Mammary epithelial cell (primary cell): ENCODE results near the gene SLC25A25.

Source experiments
- EZH2 ChIP-seq: IDR thresholded peaks from 2 replicates; pipeline ENCODE4 v1.6.1; 2012; ENCODE audit warnings: low read length, inconsistent platforms, borderline replicate concordance
- TF ChIP-seq, protein P1 (sequence below), 2 donors: IDR thresholded peaks in 1 of 2; conservative IDR thresholded peaks in 1 of 2; 2 replicates each; pipeline ENCODE4 v1.5.1; 2011 to 2012; ENCODE audit warnings: inconsistent platforms in 2 of 2, low read length in 2 of 2, mild to moderate bottlenecking in 2 of 2, control low read depth in 1 of 2, low read depth in 1 of 2; ENCODE audit not compliant: insufficient read depth in 1 of 2; ENCODE audit errors: extremely low read depth in 1 of 2

DNA sequence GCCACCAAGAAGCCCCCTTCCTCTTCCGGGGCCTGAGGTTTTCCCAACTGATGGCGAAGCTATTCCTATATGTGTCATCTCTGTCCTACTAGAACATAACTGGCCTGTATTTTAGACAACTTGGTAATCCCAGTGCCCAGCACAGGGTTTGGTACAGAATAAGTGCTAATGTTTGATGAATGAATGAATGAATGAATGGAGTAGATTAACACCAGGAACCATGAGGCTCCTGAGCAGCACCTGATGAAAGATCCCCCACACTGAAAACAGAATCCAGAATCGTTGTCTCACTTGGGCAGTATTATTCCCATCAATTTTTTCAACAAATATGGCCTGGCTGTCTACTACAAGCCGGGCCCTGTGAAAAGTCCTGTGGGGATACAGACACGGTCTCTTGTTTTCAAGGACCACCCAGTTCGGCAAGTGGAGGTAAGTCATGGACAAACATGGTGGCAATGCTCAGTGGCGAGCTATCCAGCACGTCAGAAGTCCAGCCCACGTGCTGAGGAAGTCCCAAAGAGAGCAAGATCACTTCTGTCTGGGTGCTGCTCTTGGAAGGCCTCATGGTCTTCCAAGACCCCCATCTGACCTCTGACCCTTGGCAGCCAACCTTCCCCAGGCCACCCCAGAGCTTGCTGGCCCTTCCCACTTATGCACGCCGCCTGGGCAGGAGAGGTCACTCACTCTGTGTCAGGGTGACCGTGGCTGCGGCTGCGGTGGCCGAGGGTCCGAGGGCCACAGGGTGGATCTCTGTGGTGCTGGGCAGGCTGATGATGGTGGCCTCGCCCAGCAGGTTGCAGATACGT, 1.9 kb upstream of the SLC25A25 start:
- TF ChIP-seq, protein P1, sequence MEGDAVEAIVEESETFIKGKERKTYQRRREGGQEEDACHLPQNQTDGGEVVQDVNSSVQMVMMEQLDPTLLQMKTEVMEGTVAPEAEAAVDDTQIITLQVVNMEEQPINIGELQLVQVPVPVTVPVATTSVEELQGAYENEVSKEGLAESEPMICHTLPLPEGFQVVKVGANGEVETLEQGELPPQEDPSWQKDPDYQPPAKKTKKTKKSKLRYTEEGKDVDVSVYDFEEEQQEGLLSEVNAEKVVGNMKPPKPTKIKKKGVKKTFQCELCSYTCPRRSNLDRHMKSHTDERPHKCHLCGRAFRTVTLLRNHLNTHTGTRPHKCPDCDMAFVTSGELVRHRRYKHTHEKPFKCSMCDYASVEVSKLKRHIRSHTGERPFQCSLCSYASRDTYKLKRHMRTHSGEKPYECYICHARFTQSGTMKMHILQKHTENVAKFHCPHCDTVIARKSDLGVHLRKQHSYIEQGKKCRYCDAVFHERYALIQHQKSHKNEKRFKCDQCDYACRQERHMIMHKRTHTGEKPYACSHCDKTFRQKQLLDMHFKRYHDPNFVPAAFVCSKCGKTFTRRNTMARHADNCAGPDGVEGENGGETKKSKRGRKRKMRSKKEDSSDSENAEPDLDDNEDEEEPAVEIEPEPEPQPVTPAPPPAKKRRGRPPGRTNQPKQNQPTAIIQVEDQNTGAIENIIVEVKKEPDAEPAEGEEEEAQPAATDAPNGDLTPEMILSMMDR (conservative IDR thresholded peaks at IDR 0.05 in 1 of 2, IDR thresholded peaks at IDR 0.05 in 1 of 2; ENCODE audit: extremely low read depth in 1 of 2, insufficient read depth in 1 of 2, low read depth in 1 of 2, low read length in 2 of 2), result no peak
- no peak for TF ChIP-seq EZH2
